ENCODE measurements around the gene NKX6-1.
A peak's percentile ranks its signal among the peaks of the same experiment; 100 is the strongest.

The NKX6-1 gene

DNA sequence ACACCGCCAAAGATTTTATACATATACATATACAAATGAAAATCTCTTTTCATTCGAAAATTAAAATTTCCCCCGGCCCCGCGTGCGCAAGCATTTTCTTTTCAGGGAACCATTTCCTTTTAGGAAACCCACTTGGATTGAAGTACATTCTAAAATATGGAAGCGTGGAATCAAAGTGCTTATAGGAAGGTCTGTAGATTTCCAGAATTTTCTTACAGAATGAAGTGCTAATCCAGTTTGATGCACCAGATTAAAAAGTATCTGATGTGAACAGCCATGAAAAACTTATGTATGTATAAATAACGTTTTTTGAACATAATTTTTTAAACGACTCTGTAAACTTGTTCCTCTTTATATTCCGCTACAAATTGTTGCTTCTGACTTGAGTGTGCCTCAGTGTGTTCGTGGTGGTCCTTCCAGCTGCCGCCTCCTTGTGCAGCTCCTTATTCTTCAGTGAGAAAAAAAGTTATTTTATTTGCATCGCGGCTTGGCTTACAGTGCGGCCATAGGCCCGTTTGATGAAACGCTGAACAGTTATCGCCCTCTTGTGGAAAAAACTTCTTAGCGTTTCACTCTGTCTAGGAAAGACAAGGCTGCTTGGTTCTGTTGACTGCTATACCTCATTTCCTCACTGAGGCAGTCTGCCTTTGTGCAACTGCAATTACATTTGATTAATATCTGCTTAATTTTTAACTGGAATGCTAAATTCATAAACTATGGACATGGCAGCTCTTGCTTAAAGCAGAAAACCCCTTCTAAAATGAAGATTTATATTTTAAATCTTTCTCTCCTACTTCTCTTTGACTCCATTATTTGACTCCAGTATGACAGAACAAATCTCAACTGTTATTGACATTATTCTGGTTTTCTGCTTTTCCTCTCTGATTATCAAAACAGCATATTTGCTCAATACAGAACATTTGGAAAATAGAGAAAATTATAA, 4.7 kb upstream of the NKX6-1 start:
- TF ChIP-seq, protein P1, sequence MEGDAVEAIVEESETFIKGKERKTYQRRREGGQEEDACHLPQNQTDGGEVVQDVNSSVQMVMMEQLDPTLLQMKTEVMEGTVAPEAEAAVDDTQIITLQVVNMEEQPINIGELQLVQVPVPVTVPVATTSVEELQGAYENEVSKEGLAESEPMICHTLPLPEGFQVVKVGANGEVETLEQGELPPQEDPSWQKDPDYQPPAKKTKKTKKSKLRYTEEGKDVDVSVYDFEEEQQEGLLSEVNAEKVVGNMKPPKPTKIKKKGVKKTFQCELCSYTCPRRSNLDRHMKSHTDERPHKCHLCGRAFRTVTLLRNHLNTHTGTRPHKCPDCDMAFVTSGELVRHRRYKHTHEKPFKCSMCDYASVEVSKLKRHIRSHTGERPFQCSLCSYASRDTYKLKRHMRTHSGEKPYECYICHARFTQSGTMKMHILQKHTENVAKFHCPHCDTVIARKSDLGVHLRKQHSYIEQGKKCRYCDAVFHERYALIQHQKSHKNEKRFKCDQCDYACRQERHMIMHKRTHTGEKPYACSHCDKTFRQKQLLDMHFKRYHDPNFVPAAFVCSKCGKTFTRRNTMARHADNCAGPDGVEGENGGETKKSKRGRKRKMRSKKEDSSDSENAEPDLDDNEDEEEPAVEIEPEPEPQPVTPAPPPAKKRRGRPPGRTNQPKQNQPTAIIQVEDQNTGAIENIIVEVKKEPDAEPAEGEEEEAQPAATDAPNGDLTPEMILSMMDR (conservative IDR thresholded peaks at IDR 0.05; ENCODE audit: low read depth, low read length), result peak; percentile 82
- peak; percentile 32 for DNase-seq (ENCODE audit: low read depth)
- no peak overlapping the region for H3K4me3 ChIP-seq (ENCODE audit: low read length)

DNA sequence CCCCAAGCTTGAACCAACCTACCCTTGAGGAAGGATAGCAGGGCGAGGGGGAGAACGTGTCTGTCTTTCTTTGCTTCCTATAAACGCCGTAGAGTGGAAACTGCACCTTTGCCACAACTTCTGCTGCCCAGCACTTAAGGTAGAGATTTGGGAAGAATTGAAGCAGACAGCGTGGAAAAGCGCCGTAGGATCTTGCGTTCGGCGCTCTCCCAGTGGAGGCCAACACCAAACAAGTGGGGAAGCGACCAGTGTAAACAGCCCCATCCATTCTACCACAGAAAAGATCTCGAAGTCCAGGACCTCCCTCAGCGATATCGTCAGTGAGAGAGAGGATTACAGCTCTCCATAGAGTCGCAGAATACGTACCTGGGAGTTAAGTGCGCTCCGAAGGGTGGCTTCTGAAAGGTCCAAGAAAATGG, 3.9 kb upstream of the NKX6-1 start:
- TF ChIP-seq, protein P1 (conservative IDR thresholded peaks at IDR 0.05; ENCODE audit: low read depth, low read length), result no peak
- H3K4me3 ChIP-seq (ENCODE audit: low read length), result no peak overlapping the region

DNA sequence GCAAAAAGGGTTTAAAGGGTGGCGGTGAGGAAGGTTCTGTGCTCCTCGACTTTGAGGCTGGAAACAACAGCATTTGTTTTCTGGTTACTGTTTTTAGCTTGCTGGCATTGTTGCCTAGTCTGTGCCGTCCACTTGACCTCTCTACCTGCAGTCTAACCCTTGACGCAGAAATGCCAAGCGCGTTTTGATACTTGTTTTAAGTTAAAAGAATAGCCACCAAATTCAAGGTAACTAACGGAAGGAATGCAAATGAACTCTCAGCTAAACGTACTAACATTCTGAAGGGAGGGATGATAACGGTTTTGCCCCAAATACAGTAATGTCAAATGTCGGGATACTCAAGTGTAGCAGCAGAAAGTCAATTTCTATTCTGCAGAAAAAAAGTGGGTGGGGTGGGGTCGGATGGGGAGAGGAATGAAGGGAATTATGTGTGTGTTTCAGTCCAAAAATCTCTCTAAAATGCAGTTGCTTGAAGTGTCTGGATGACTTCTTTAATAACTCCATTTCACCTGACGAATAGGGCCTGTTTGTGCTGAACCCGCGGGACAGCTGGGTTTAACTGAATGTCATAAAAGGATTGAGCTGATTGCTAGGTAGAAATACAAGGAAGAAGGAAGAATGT, 3.4 kb upstream of the NKX6-1 start:
- DNase-seq (ENCODE audit: low read depth), result no peak
- TF ChIP-seq, protein P1 (conservative IDR thresholded peaks at IDR 0.05; ENCODE audit: low read depth, low read length), result no peak
- H3K4me3 ChIP-seq (ENCODE audit: low read length), result no peak overlapping the region

More for the DNA sequence above, 3.9 kb upstream of the NKX6-1 start:
- no peak for DNase-seq (ENCODE audit: low read depth)

DNA sequence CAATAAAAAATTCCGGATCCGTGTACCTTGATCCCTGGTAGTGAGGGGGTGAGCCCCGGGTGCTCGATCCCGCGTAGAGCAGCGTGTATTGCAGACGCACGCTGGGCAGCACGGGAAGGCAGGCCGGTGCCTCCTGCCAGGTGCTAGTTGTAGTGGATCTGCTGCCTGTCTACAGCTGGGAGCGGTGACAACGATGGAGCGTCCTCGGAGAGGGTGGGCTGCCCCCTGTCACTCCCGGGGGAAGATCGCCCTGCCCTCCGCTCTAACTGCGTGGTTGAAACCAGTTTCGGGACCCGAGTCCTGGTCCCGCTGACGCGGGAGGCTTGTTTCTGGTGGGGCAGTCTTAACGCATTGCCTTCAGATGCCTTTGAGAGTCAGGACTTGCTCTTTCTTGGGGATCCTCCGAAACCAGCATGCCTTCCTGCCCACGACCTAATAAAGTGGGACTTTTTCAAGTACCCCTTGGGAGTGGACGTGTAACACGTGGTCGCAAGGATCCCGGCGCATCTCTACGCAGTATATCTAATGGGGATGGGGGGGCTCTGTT, 2.7 kb upstream of the NKX6-1 start:
- TF ChIP-seq, protein P1 (conservative IDR thresholded peaks at IDR 0.05; ENCODE audit: low read depth, low read length), result no peak
- no peak for DNase-seq (ENCODE audit: low read depth)
- H3K4me3 ChIP-seq (ENCODE audit: low read length), result no peak overlapping the region

DNA sequence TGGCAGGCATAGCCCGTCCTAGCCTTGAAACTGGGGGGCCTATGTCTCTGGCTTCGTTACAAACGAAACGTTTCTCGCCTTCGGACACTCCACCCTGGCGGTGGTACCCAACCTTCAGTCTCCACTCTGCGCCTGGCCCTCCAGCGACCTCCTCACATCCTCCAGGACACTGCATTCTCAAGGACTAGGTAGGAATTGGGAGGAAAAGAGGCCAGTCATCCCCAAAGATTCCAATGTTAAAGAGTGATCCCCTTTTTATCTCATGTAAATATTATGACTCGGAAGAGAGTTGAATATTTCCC, 2.1 kb upstream of the NKX6-1 start:
- TF ChIP-seq, protein P1 (conservative IDR thresholded peaks at IDR 0.05; ENCODE audit: low read depth, low read length), result no peak
- H3K4me3 ChIP-seq (ENCODE audit: low read length), result no peak overlapping the region
- no peak for DNase-seq (ENCODE audit: low read depth)

DNA sequence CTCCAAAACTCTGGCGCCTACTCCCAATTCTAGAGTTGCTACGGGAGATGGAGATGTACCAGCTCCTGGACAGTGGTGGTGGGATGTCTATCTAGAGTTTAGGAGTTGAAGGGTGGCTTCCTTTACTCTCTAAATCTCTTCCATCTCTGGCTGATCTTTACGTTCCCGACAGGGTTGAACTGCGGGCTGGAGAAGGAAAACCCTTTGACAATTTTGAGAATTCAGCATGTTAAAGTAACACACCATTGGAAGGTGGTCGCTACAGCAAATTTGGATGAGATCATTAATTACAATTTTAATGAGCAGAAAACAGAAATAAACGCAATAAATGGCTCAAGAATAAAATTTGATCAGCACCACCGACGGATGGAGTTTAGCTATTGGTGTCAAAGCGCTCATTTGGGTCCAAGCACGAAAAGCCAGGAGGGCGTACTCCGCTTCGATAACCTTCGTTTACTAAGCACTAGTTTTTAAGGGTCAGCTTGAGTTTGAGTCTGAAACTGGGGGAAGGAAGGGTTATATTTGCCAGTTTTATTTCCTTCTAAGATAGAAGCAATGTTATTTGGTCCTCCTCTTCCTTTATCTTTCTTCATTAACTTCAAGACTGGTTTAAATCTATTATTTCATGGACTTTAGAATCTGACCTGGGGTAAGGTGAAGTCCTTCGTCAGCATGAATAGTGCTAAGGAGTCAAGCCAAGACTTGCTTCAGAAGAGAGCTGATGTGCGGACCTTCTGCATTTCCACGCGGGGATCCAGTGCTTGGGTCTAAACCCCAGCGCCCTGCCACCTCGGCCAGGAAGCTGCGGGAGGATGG, 1.5 kb upstream of the NKX6-1 start:
- no peak overlapping the region for H3K4me3 ChIP-seq (ENCODE audit: low read length)
- no peak for DNase-seq (ENCODE audit: low read depth)
- TF ChIP-seq, protein P1 (conservative IDR thresholded peaks at IDR 0.05; ENCODE audit: low read depth, low read length), result no peak

Measured in retinal pigment epithelial cell (primary cell).